K562 (cell line): ENCODE measurements around the gene ERF. TPM values are rescaled to one million over a fixed set of nuclear protein-coding genes. Genes with fewer than 3 reads are reported as not detected.

ENCODE experiments used
- ARID3B ChIP-seq: fragments of 250-450 bp; sonication (Bioruptor Pico); IDR thresholded peaks from 2 replicates; pipeline ENCODE4 v1.4.0; 2020; ENCODE audit warnings: borderline replicate concordance
- ATF7 ChIP-seq: fragments of 450-650 bp; IDR thresholded peaks from 2 replicates; pipeline ENCODE4 v1.7.1; 2014; ENCODE audit warnings: mild to moderate bottlenecking, moderate library complexity
- DMBX1 ChIP-seq: fragments of 250-450 bp; sonication (Bioruptor Pico); IDR thresholded peaks from 2 replicates; pipeline ENCODE4 v1.8.0; 2022; ENCODE audit warnings: inconsistent platforms, mild to moderate bottlenecking, moderate library complexity, borderline replicate concordance
- HDAC2 ChIP-seq: fragments of 450-650 bp; IDR thresholded peaks from 2 replicates; pipeline ENCODE4 v1.6.1; 2016; ENCODE audit warnings: mild to moderate bottlenecking
- MAX ChIP-seq: sonication (generic); formaldehyde crosslinking; IDR thresholded peaks from 2 replicates; pipeline ENCODE4 v1.9.0; 2022; ENCODE audit warnings: mild to moderate bottlenecking, missing genetic modification reagents
- MNT ChIP-seq, 2 experiments: fragments of 450-650 bp; conservative IDR thresholded peaks; 2 replicates each; pipeline ENCODE4 v1.6.1; 2017; ENCODE audit warnings: mild to moderate bottlenecking in 2 of 2, moderate library complexity in 2 of 2
- NFRKB ChIP-seq: fragments of 450-650 bp; IDR thresholded peaks from 2 replicates; pipeline ENCODE4 v1.6.1; 2016; ENCODE audit warnings: low read depth
- RB1 ChIP-seq: fragments of 450-650 bp; IDR thresholded peaks from 2 replicates; pipeline ENCODE4 v1.6.1; 2017; ENCODE audit warnings: low read depth, mild to moderate bottlenecking
- RERE ChIP-seq: sonication (generic); formaldehyde crosslinking; IDR thresholded peaks from 2 replicates; pipeline ENCODE4 v1.8.0; 2023; ENCODE audit warnings: missing genetic modification reagents, mild to moderate bottlenecking, borderline replicate concordance
- SMAD3 ChIP-seq: fragments of 450-650 bp; formaldehyde crosslinking; conservative IDR thresholded peaks from 2 replicates; pipeline ENCODE4 v1.4.0; 2020; ENCODE audit warnings: mild to moderate bottlenecking
- SMARCE1 ChIP-seq: fragments of 450-650 bp; IDR thresholded peaks from 2 replicates; pipeline ENCODE4 v1.7.1; 2016; ENCODE audit warnings: mild to moderate bottlenecking
- ZBTB2 ChIP-seq: fragments of 450-650 bp; IDR thresholded peaks from 2 replicates; pipeline ENCODE4 v1.6.1; 2016; ENCODE audit warnings: antibody characterized with exemption
- ZNF717 ChIP-seq: fragments of 250-450 bp; sonication (Bioruptor Pico); IDR thresholded peaks from 2 replicates; pipeline ENCODE4 v1.5.0; 2021
- ZNF740 ChIP-seq, 3 experiments: fragments of 200-800 bp in 1 of 3; sonication (Bioruptor generic) in 1 of 3; sonication (generic) in 1 of 3; formaldehyde crosslinking in 1 of 3; IDR thresholded peaks; 2 replicates each; pipeline versions ENCODE4 v1.6.1 to v1.8.0; 2016 to 2022; ENCODE audit warnings: mild to moderate bottlenecking in 2 of 3, missing compliant biosample characterization in 2 of 3, missing genetic modification characterization in 2 of 3, missing genetic modification reagents in 1 of 3
- polyA plus RNA-seq, 8 experiments: library from polyadenylated mRNA; depleted of rRNA in 4 of 8; stranded (reverse) in 5 of 8; unstranded in 3 of 8; fragments of >200 nt; fragmentation: Nextera tagmentation in 2 of 8; fragmentation: Illumina TruSeq in 1 of 8; extraction: Ambion mirVana in 2 of 8; extraction: Trizol in 1 of 8; gene quantifications; 2 replicates each; pipeline versions ENCODE4 v1.2.1 to v1.2.3, GENCODE V29; 2011 to 2014; ENCODE audit warnings: inconsistent platforms in 1 of 8, missing spikeins in 1 of 8
- total RNA-seq, 7 experiments: library from RNA; depleted of rRNA in 6 of 7; stranded (reverse); fragments of >200 nt in 6 of 7; fragmentation: Illumina TruSeq in 2 of 7; extraction: Trizol in 2 of 7; gene quantifications; 2 replicates each; pipeline versions ENCODE4 v1.2.1 to v1.2.3, GENCODE V29; 2011 to 2021; ENCODE audit warnings: low replicate concordance in 1 of 7

Gene ERF
- total and polyA plus RNA-seq, 9 of the 15 experiments (the other 6 are each of a cell fraction or from before 2014, with no cell fraction given), result 0.03 to 75.4 (median 27.0) TPM

GRCh38 chr19:42242512-42243409, 12.2 kb downstream of the ERF start, which contains the start of gene GSK3A (continued):
- TF ChIP-seq RERE (CRISPR knock-in tag), result no peak
- TF ChIP-seq SMAD3 (CRISPR knock-in tag), result no peak
- no peak for TF ChIP-seq SMARCE1
- TF ChIP-seq ARID3B (CRISPR knock-in tag), result no peak
- TF ChIP-seq ZNF740 (CRISPR knock-in tag; IDR thresholded peaks at IDR 0.05), result no peak
- TF ChIP-seq ZNF740 (tag; IDR thresholded peaks at IDR 0.05), result no peak
- peak; percentile 60 for TF ChIP-seq MAX (CRISPR knock-in tag)
- no peak for TF ChIP-seq NFRKB
- TF ChIP-seq HDAC2, result no peak
- peak; percentile 54 for TF ChIP-seq DMBX1 (CRISPR knock-in tag)
- TF ChIP-seq MNT (conservative IDR thresholded peaks at IDR 0.05), result peak; percentile 89 to 94
- 0 out of 2 replicates have a peak, but pooled peaks have one; percentile 49 for TF ChIP-seq ZBTB2
- no peak for TF ChIP-seq ZNF717 (CRISPR knock-in tag)
- peak; percentile 84 for TF ChIP-seq RB1
- peak; percentile 89 for TF ChIP-seq ATF7
